Measurements from ENCODE around the gene NF1. TPM values are rescaled to one million over a fixed set of nuclear protein-coding genes. Genes with fewer than 3 reads are reported as not detected.
"Not testable (repeated sequence)": the region's sequence is repeated elsewhere in the genome, so short reads cannot be mapped to it uniquely, and the experiment has no call there.

The NF1 gene
- total RNA-seq, 1 experiment from 2014 or later, result 41.0 TPM

GRCh38 chr17:31128241-31128640 is 33.5 kb downstream of the NF1 start:
- no peak for DNase-seq (ENCODE audit: low spot score)

GRCh38 chr17:31130286-31131224 is 35.8 kb downstream of the NF1 start:
- DNase-seq (ENCODE audit: low spot score), result no peak

GRCh38 chr17:31131299-31131698 is 36.5 kb downstream of the NF1 start:
- no peak for DNase-seq (ENCODE audit: low spot score)

GRCh38 chr17:31132977-31133376 is 38.2 kb downstream of the NF1 start:
- DNase-seq (ENCODE audit: low spot score), result no peak

GRCh38 chr17:31134576-31134975 is 39.8 kb downstream of the NF1 start:
- DNase-seq (ENCODE audit: low spot score), result no peak

GRCh38 chr17:31136319-31136718 is 41.5 kb downstream of the NF1 start:
- DNase-seq (ENCODE audit: low spot score), result no peak

GRCh38 chr17:31140111-31140510 is 45.3 kb downstream of the NF1 start:
- no peak for DNase-seq (ENCODE audit: low spot score)

GRCh38 chr17:31144428-31144827 is 49.7 kb downstream of the NF1 start:
- DNase-seq (ENCODE audit: low spot score), result no peak

GRCh38 chr17:31144836-31145235 is 50.1 kb downstream of the NF1 start:
- no peak for DNase-seq (ENCODE audit: low spot score)

GRCh38 chr17:31147507-31148202 is 52.9 kb downstream of the NF1 start:
- DNase-seq (ENCODE audit: low spot score), result no peak

GRCh38 chr17:31148205-31148604 is 53.4 kb downstream of the NF1 start:
- no peak for DNase-seq (ENCODE audit: low spot score)

- no peak for DNase-seq (ENCODE audit: low spot score)
Measured at GRCh38 chr17:31152271-31152670, 57.5 kb downstream of the NF1 start.

GRCh38 chr17:31155208-31155810 is 60.5 kb downstream of the NF1 start:
- DNase-seq (ENCODE audit: low spot score), result no peak

GRCh38 chr17:31156326-31156725 is 61.5 kb downstream of the NF1 start:
- DNase-seq (ENCODE audit: low spot score), result no peak

GRCh38 chr17:31156864-31157263 is 62.1 kb downstream of the NF1 start:
- not testable (repeated sequence) for DNase-seq (ENCODE audit: low spot score)

GRCh38 chr17:31158746-31159377 is 64.1 kb downstream of the NF1 start:
- DNase-seq (ENCODE audit: low spot score), result no peak

- no peak for DNase-seq (ENCODE audit: low spot score)
Measured at GRCh38 chr17:31163091-31163781, 68.5 kb downstream of the NF1 start.

GRCh38 chr17:31167111-31167510 is 72.3 kb downstream of the NF1 start:
- no peak for DNase-seq (ENCODE audit: low spot score)

- no peak for DNase-seq (ENCODE audit: low spot score)
Measured at GRCh38 chr17:31171701-31172100, 76.9 kb downstream of the NF1 start.

- DNase-seq (ENCODE audit: low spot score), result no peak
Measured at GRCh38 chr17:31172388-31172787, 77.6 kb downstream of the NF1 start.

GRCh38 chr17:31174215-31174614 is 79.4 kb downstream of the NF1 start:
- DNase-seq (ENCODE audit: low spot score), result no peak
